Thyroid gland (tissue), 4 donors: Measurements from ENCODE around the gene CYP4F2.
"Not testable (repeated sequence)": the region's sequence is repeated elsewhere in the genome, so short reads cannot be mapped to it uniquely, and the experiment has no call there.

Experiments used
- POLR2A ChIP-seq, 2 donors: fragments of 450-650 bp; IDR thresholded peaks; one replicate each; pipeline ENCODE4 v1.6.1; 2017; ENCODE audit warnings: antibody characterized with exemption in 2 of 2, mild to moderate bottlenecking in 2 of 2, moderate library complexity in 1 of 2
- TF ChIP-seq, protein P1 (sequence below), 6 experiments: fragments of 200-600 bp in 3 of 6; fragments of 450-650 bp in 3 of 6; sonication (generic) in 3 of 6; IDR thresholded peaks; one replicate each; pipeline ENCODE4 v1.5.1; 2016 to 2019; ENCODE audit warnings: antibody characterized with exemption in 6 of 6, mild to moderate bottlenecking in 2 of 6, inconsistent platforms in 1 of 6, moderate library complexity in 1 of 6

DNA sequence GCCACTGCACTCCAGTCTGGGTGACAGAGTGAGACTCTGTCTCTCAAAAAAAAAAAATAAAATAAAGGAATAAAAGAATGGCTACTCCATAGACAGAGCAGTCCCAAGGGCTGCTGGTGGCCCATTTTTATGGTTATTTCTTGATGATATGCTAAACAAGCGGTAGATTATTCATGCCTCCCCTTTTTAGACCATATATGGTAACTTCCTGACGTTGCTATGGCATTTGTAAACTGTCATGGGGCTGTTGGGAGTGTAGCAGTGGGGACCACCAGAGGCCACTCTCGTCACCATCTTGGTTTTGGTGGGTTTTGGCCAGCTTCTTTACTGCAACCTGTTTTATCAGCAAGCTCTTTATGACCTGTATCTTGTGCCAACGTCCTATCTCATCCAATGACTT, 58.0 kb downstream of the CYP4F2 start:
- TF ChIP-seq, protein P1, sequence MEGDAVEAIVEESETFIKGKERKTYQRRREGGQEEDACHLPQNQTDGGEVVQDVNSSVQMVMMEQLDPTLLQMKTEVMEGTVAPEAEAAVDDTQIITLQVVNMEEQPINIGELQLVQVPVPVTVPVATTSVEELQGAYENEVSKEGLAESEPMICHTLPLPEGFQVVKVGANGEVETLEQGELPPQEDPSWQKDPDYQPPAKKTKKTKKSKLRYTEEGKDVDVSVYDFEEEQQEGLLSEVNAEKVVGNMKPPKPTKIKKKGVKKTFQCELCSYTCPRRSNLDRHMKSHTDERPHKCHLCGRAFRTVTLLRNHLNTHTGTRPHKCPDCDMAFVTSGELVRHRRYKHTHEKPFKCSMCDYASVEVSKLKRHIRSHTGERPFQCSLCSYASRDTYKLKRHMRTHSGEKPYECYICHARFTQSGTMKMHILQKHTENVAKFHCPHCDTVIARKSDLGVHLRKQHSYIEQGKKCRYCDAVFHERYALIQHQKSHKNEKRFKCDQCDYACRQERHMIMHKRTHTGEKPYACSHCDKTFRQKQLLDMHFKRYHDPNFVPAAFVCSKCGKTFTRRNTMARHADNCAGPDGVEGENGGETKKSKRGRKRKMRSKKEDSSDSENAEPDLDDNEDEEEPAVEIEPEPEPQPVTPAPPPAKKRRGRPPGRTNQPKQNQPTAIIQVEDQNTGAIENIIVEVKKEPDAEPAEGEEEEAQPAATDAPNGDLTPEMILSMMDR (IDR thresholded peaks at IDR 0.05) = not testable (repeated sequence)
- not testable (repeated sequence) for TF ChIP-seq POLR2A (IDR thresholded peaks at IDR 0.05)
